Transverse colon (tissue), 4 donors: Measurements from ENCODE around the gene CEP57L1. TPM values are rescaled to one million over a fixed set of nuclear protein-coding genes. Genes with fewer than 3 reads are reported as not detected.
A peak's percentile ranks its signal among the peaks of the same experiment; 100 is the strongest.
"Not testable (repeated sequence)": the region's sequence is repeated elsewhere in the genome, so short reads cannot be mapped to it uniquely, and the experiment has no call there.

ENCODE experiments used
- DNase-seq: peaks from one replicate; pipeline ENCODE4 v3.0.0-alpha.2; 2019
- H3K27ac ChIP-seq, 4 donors: fragments of 200-600 bp; sonication (generic); 2 replicates each; pipeline ENCODE4 v1.5.1; 2016 to 2018; ENCODE audit warnings: inconsistent platforms in 4 of 4
- H3K27me3 ChIP-seq: fragments of 200-600 bp; sonication (generic); 2 replicates; pipeline ENCODE4 v1.5.1; 2017; ENCODE audit warnings: inconsistent platforms
- H3K36me3 ChIP-seq, 4 donors: fragments of 200-600 bp; sonication (generic); 2 replicates each; pipeline ENCODE4 v1.5.1; 2017 to 2019; ENCODE audit warnings: inconsistent platforms in 4 of 4
- H3K4me1 ChIP-seq, 4 donors: fragments of 200-600 bp; sonication (generic); 2 replicates each; pipeline ENCODE4 v1.5.1; 2017 to 2020; ENCODE audit warnings: inconsistent platforms in 4 of 4
- H3K4me3 ChIP-seq, 4 donors: fragments of 200-600 bp; sonication (generic); 1 replicate in 1 of 4; 2 replicates in 3 of 4; pipeline versions ENCODE4 v1.5.1 to v1.6.1; 2017 to 2019; ENCODE audit warnings: inconsistent platforms in 4 of 4
- H3K9me3 ChIP-seq, 2 donors: fragments of 200-600 bp; sonication (generic); 2 replicates each; pipeline ENCODE4 v1.5.1; 2017 to 2019; ENCODE audit warnings: inconsistent platforms in 2 of 2
- CTCF ChIP-seq, 5 experiments: fragments of 200-600 bp in 3 of 5; fragments of 450-650 bp in 2 of 5; sonication (generic) in 3 of 5; IDR thresholded peaks; 1 replicate in 2 of 5; 2 replicates in 3 of 5; pipeline ENCODE4 v1.5.1; 2016 to 2017; ENCODE audit warnings: antibody characterized with exemption in 5 of 5, inconsistent platforms in 3 of 5, mild to moderate bottlenecking in 2 of 5, moderate library complexity in 1 of 5
- EP300 ChIP-seq: sonication (generic); formaldehyde crosslinking; IDR thresholded peaks from one replicate; pipeline ENCODE4 v1.6.1; 2017; ENCODE audit warnings: antibody characterized with exemption, low read depth
- POLR2A ChIP-seq: fragments of 450-650 bp; IDR thresholded peaks from one replicate; pipeline ENCODE4 v1.6.1; 2016; ENCODE audit warnings: antibody characterized with exemption, mild to moderate bottlenecking, moderate library complexity
- POLR2AphosphoS5 ChIP-seq, 3 donors: sonication (generic); formaldehyde crosslinking; IDR thresholded peaks; one replicate each; pipeline ENCODE4 v1.6.1; 2016; ENCODE audit warnings: antibody characterized with exemption in 3 of 3
- WGBS, 2 donors: methylation state at CpG; one replicate each; pipeline ENCODE4 v1.1.5; 2018; ENCODE audit warnings: low coverage in 1 of 2; 5-methylcytosine and 5-hydroxymethylcytosine counted together
- in situ Hi-C, 4 donors: fragments of 200-750 bp; cut with MboI; loops; one replicate each; pipeline versions ENCODE4 v1.15.0 to v1.15.1; 2017; ENCODE audit warnings: low sequenced_read_pairs in 3 of 4, low pct_ligation_motif_present in 1 of 4, low pct_unique_long_range_greater_than_20kb in 1 of 4
- intact Hi-C: fragments of 100-400 bp; cut with DNase I; formaldehyde crosslinking; loops from one replicate; pipeline ENCODE4 v1.15.1; 2023; ENCODE audit warnings: low total_unique reads
- total RNA-seq, 4 donors: library from RNA; depleted of rRNA; stranded (reverse); fragments of >200 nt; gene quantifications; one replicate each; pipeline ENCODE4 v1.1.0, GENCODE V29; 2016

Gene CEP57L1
- total RNA-seq, 4 donors from 2014 or later = 1.9 to 29.5 (median 9.5) TPM

- H3K4me1 ChIP-seq = peaks cover 5 to 44% (median 10%) of the 10 kb centered on the region in 4 donors
- 71 to 78% methylated on average over 1 of the region's 1 CpG for WGBS, 2 donors
- H3K36me3 ChIP-seq = no peaks in the 10 kb centered on the region
- in situ Hi-C loops = loop anchor here in 1 of 4 donors (25.0 kb wide), 1 partner anchor 1121 kb away; the partner anchor contains the start of gene SEC63
- no peak for TF ChIP-seq POLR2AphosphoS5 (IDR thresholded peaks at IDR 0.05)
- no peak for TF ChIP-seq EP300
- no peak for TF ChIP-seq POLR2A
- no peak for TF ChIP-seq CTCF (IDR thresholded peaks at IDR 0.05)
- no peak overlapping the region for H3K4me3 ChIP-seq
- intact Hi-C loops = no loop called here
- no peaks in the 10 kb centered on the region for H3K27me3 ChIP-seq
- DNase-seq = no peak
- no peaks in the 10 kb centered on the region for H3K9me3 ChIP-seq
- H3K27ac ChIP-seq = no peak overlapping the region
Observed at GRCh38 chr6:109083657-109084056, 11.7 kb upstream of the CEP57L1 start.

- H3K4me3 ChIP-seq, DNase-seq, H3K9me3 ChIP-seq, H3K36me3 ChIP-seq, H3K27me3 ChIP-seq, intact Hi-C loops: not testable (repeated sequence)
- H3K27ac ChIP-seq = peak overlapping the region in 1 of 4 donors; percentile 18
- peaks cover 5 to 48% (median 10%) of the 10 kb centered on the region in 4 donors for H3K4me1 ChIP-seq
- WGBS, 2 donors = 80 to 85% methylated on average over 1 to 8 of the region's 8 CpGs
- in situ Hi-C loops = loop anchor here in 1 of 4 donors (25.0 kb wide), 1 partner anchor 1122 kb away; the partner anchor contains the start of gene SEC63
Observed at GRCh38 chr6:109084146-109084545, 11.2 kb upstream of the CEP57L1 start.

DNA sequence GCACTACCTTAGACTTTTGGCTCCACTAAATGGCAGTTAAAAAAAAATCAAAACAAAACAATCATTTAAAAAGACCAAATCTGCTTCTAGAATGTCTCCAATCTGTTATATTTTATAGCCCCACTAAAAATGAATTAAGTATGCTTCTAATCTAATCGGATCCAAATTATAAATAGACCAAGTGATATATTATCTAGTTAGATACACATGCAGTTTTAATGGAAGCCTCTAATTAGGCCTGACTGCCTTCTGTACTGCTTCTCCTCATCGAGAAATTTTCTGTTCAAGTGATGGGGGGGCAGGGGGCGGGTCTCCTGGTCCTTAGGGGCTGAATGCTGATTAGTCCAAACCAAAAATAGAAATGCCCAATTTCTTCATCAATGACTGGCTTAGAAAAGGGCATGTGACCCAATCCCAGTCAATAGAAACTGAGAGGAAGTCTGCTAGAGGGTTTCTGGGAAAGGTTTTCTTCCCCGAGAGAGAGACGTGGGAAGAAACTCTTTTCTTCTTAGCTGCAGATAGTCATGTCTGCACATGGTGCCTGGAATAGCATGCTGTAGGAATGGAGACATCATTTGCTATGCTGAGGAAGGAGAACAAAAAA lies 7.5 kb upstream of the CEP57L1 start:
- DNase-seq = no peak
- Histone ChIP-seq H3K27me3 (no peaks in the 10 kb centered on the region), H3K27ac (peak overlapping the region; percentile 4 to 51 (median 42)), H3K4me3 (no peak overlapping the region), H3K36me3 (no peaks in the 10 kb centered on the region), H3K9me3 (no peaks in the 10 kb centered on the region), H3K4me1 (peaks cover 8 to 60% (median 23%) of the 10 kb centered on the region in 4 donors)
- 72 to 84% methylated on average over 3 to 5 of the region's 5 CpGs for WGBS, 2 donors
- in situ Hi-C loops (loop anchor here in 1 of 4 donors (25.0 kb wide), 1 partner anchor 1125 kb away; the partner anchor contains the start of gene SEC63), intact Hi-C loops (no loop called here)
- no peak for TF ChIP-seq POLR2AphosphoS5 (IDR thresholded peaks at IDR 0.05)
- TF ChIP-seq CTCF (IDR thresholded peaks at IDR 0.05) = no peak
- TF ChIP-seq POLR2A = no peak
- TF ChIP-seq EP300 = no peak

GRCh38 chr6:109088995-109089394 lies 6.3 kb upstream of the CEP57L1 start:
- 81 to 85% methylated on average over 1 of the region's 1 CpG for WGBS, 2 donors
- Histone ChIP-seq H3K27me3 (no peaks in the 10 kb centered on the region), H3K9me3 (no peaks in the 10 kb centered on the region), H3K36me3 (no peaks in the 10 kb centered on the region), H3K4me1 (peaks cover 8 to 66% (median 25%) of the 10 kb centered on the region in 4 donors), H3K27ac (peak overlapping the region in 1 of 4 donors; percentile 4), H3K4me3 (no peak overlapping the region)
- no peak for TF ChIP-seq CTCF (IDR thresholded peaks at IDR 0.05)
- TF ChIP-seq EP300 = no peak
- TF ChIP-seq POLR2AphosphoS5 (IDR thresholded peaks at IDR 0.05) = no peak
- TF ChIP-seq POLR2A = no peak
- in situ Hi-C loops = loop anchor here in 1 of 4 donors (25.0 kb wide), 1 partner anchor 1127 kb away; the partner anchor contains the start of gene SEC63
- intact Hi-C loops = no loop called here
- no peak for DNase-seq
